GM18519 (cell line): ENCODE measurements around the gene ZNRF1.
"Not testable (repeated sequence)": the region's sequence is repeated elsewhere in the genome, so short reads cannot be mapped to it uniquely, and the experiment has no call there.

ENCODE experiments used
- ATAC-seq: cut with Tn5 transposase; IDR thresholded peaks from one replicate; pipeline ENCODE4 v1.9.1; 2021; ENCODE audit warnings: mild to moderate bottlenecking, moderate library complexity; ENCODE audit not compliant: unreplicated experiment, low FRiP score

Gene ZNRF1

GRCh38 chr16:75025761-75026160 is 26.9 kb downstream of the ZNRF1 start:
- no peak for ATAC-seq

GRCh38 chr16:75026239-75026891 is 27.5 kb downstream of the ZNRF1 start:
- ATAC-seq: not testable (repeated sequence)

GRCh38 chr16:75026892-75027391 is 28.1 kb downstream of the ZNRF1 start:
- no peak for ATAC-seq

- ATAC-seq: no peak
Measured at GRCh38 chr16:75027520-75028300, 28.9 kb downstream of the ZNRF1 start.

- ATAC-seq: no peak
Measured at GRCh38 chr16:75028544-75029135, 29.8 kb downstream of the ZNRF1 start.

GRCh38 chr16:75029854-75030253 is 31.0 kb downstream of the ZNRF1 start:
- no peak for ATAC-seq

- no peak for ATAC-seq
Measured at GRCh38 chr16:75032655-75033054, 33.8 kb downstream of the ZNRF1 start.

GRCh38 chr16:75035410-75035968 is 36.7 kb downstream of the ZNRF1 start:
- ATAC-seq: no peak

- no peak for ATAC-seq
Measured at GRCh38 chr16:75038036-75038858, 39.4 kb downstream of the ZNRF1 start.

- ATAC-seq: no peak
Measured at GRCh38 chr16:75039941-75040340, 41.1 kb downstream of the ZNRF1 start.

GRCh38 chr16:75042426-75043174 is 43.8 kb downstream of the ZNRF1 start:
- ATAC-seq: no peak

- no peak for ATAC-seq
Measured at GRCh38 chr16:75043175-75043895, 44.5 kb downstream of the ZNRF1 start.

GRCh38 chr16:75044800-75045361 is 46.1 kb downstream of the ZNRF1 start:
- ATAC-seq: no peak

GRCh38 chr16:75045424-75045823 is 46.6 kb downstream of the ZNRF1 start:
- no peak for ATAC-seq

- no peak for ATAC-seq
Measured at GRCh38 chr16:75048054-75048453, 49.2 kb downstream of the ZNRF1 start.

- no peak for ATAC-seq
Measured at GRCh38 chr16:75048530-75048929, 49.7 kb downstream of the ZNRF1 start.

- no peak for ATAC-seq
Measured at GRCh38 chr16:75052481-75053202, 53.8 kb downstream of the ZNRF1 start.
